Mucosa of descending colon (tissue), 3 donors: ENCODE results near the gene NFATC2IP. TPM values are rescaled to one million over a fixed set of nuclear protein-coding genes. Genes with fewer than 3 reads are reported as not detected.
"Not testable (repeated sequence)": the region's sequence is repeated elsewhere in the genome, so short reads cannot be mapped to it uniquely, and the experiment has no call there.

Experiments used
- ATAC-seq: fragments of 200-7000 bp; cut with Tn5 transposase; one replicate; pipeline ENCODE4 v1.9.1; 2020; ENCODE audit warnings: mild to moderate bottlenecking, moderate library complexity
- DNase-seq, 3 donors: peaks; one replicate each; pipeline ENCODE4 v3.0.0-alpha.2; 2020
- H3K36me3 ChIP-seq: fragments of 200-600 bp; one replicate; pipeline ENCODE4 v1.8.0; 2021; ENCODE audit warnings: low read depth, mild to moderate bottlenecking
- H3K4me1 ChIP-seq: fragments of 200-600 bp; one replicate; pipeline ENCODE4 v1.8.0; 2021; ENCODE audit warnings: low read depth, mild to moderate bottlenecking
- H3K4me3 ChIP-seq: fragments of 200-600 bp; one replicate; pipeline ENCODE4 v1.8.0; 2021; ENCODE audit warnings: mild to moderate bottlenecking
- H3K9me3 ChIP-seq: fragments of 200-600 bp; one replicate; pipeline ENCODE4 v1.8.0; 2021; ENCODE audit warnings: mild to moderate bottlenecking
- intact Hi-C, 2 donors: fragments of 100-400 bp; cut with DNase I in 1 of 2; cut with micrococcal nuclease in 1 of 2; formaldehyde crosslinking; loops; one replicate each; pipeline versions ENCODE4 v1.11.0 to v1.11.1; 2022; cut with DNase I, micrococcal nuclease
- total RNA-seq, 3 donors: library from RNA; stranded (reverse); fragmentation: NEBNext Ultra II Directional in 2 of 3; extraction: Animal tissue kit (Norgen Biotek cat#: 25700) in 2 of 3; gene quantifications; one replicate each; pipeline versions ENCODE4 v1.2.1 to v1.2.4, GENCODE V29; 2021 to 2023
- TF ChIP-seq, protein P1 (sequence below): fragments of 200-600 bp; IDR thresholded peaks from one replicate; pipeline ENCODE4 v1.8.0; 2022; ENCODE audit warnings: antibody characterized with exemption, mild to moderate bottlenecking
- donor health status: DM: no; HTN: no; CAD: no; lungs with moderate emphysema.
- donor health status: DM: no; HTN: no; CAD: no.
- donor health status: DM: no; HTN: yes; CAD: no.

The NFATC2IP gene
- total RNA-seq, 3 donors from 2014 or later = 45.0 to 57.9 (median 50.9) TPM

DNA sequence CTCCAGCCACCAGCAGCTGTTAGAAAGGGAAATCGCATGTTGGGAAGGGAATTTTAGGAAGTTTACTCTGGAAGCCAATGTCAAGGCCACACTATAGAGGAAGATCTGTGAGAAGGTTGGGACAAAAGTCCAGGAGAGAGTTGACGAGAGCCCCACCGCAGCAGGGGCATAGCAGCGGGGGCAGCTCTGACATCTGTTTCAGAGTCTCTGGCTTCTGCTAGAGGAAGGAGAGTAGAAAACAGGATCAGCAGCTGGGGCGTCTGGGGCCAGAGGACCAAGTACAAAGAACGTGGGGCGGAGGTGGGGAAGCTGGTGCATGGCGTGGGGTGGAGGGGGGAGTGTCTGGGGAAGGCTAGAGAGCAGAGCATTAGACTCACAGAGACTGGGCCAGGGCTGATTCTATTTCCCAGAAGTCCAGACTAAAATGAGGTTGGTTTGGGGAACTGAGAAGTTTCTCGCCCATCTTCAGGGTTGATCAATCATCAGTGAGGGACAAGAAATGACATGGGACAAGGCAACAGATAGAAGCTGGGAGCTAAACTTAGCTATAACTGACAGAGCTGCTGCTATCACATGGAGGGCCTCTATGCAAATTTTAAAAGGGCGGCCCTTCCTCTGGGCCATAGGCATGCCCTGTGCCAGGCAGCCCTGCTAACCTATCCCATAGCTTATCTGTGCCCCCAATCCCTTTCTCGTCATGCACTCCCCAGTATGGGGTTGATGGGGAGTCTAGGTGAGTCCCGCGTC, 26.9 kb upstream of the NFATC2IP start:
- TF ChIP-seq, protein P1, sequence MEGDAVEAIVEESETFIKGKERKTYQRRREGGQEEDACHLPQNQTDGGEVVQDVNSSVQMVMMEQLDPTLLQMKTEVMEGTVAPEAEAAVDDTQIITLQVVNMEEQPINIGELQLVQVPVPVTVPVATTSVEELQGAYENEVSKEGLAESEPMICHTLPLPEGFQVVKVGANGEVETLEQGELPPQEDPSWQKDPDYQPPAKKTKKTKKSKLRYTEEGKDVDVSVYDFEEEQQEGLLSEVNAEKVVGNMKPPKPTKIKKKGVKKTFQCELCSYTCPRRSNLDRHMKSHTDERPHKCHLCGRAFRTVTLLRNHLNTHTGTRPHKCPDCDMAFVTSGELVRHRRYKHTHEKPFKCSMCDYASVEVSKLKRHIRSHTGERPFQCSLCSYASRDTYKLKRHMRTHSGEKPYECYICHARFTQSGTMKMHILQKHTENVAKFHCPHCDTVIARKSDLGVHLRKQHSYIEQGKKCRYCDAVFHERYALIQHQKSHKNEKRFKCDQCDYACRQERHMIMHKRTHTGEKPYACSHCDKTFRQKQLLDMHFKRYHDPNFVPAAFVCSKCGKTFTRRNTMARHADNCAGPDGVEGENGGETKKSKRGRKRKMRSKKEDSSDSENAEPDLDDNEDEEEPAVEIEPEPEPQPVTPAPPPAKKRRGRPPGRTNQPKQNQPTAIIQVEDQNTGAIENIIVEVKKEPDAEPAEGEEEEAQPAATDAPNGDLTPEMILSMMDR = no peak
- Histone ChIP-seq H3K4me3 (no peak overlapping the region), H3K4me1 (peaks cover 6% of the 10 kb centered on the region), H3K9me3 (no peaks in the 10 kb centered on the region), H3K36me3 (peaks cover 3% of the 10 kb centered on the region)
- DNase-seq = peak; percentile 65 to 73 (median 70)
- peak; percentile 16 for ATAC-seq
- intact Hi-C loops = no loop called here

DNA sequence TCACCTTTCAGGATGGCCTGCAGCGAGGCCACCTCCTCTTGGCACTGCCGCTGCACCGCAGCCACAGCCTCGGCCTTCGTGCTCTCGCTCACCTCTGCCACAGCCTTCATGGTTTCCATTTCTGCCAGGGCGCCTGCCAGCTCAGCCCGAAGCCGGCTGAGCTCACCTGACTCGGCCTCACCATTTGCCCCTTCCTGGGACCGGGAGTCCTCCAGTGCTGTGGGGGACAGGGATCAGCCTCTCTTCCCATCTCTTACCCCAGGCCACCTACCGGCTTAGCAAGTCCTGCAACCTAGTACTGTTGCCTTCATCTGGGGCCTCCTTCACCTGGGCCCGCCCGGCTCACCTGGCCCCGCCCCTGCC, 26.4 kb upstream of the NFATC2IP start:
- TF ChIP-seq, protein P1 = no peak

DNA sequence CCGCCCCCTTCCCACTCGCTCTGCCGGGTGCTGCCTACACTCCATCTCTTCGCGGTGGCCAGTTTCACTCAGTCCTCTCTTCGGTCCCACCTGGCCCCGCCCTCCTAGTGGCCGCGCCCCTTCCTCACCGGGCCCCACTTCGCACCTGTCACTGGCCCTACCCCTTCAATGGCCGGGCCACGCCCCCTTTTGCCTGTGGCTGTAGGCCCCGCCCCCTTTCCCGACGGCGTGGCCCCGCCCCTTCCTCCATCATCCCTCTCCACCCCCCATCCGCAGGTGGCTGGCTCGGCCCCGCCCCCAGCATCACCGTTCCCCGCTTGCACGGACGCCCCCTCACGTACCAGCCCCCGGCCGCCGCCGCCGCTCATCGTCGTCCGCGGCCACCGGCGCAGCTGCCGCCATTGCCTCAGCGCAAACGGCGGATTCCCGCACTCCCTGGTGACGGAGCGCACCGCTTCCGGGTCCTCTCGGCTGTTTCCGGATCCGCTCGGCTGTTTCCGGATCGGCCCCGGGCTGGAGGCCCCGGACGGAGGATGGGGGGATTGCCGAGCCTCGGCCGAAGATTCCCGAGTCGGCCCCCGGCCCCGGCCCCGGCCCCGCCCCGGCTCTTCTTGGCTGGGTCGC, 25.9 kb upstream of the NFATC2IP start, which contains the start of gene RABEP2:
Gene RABEP2 (minus strand): TSS at position 477 of the 624 bp plus-strand sequence. CDS start 75 bp downstream, at position 402.
- DNase-seq (peak; percentile 98 to 99 (median 99)), ATAC-seq (peak; percentile 90)
- H3K4me3 ChIP-seq = peak within 1 kb of the TSS; percentile 55
- TF ChIP-seq, protein P1 = no peak
- peaks cover 6% of the 10 kb centered on the region for H3K4me1 ChIP-seq
- intact Hi-C loops = no loop called here
- H3K36me3 ChIP-seq = no peaks in the 10 kb centered on the region
- no peaks in the 10 kb centered on the region for H3K9me3 ChIP-seq

More for the DNA sequence above, 26.4 kb upstream of the NFATC2IP start:
- no peak overlapping the region for H3K4me3 ChIP-seq
- H3K36me3 ChIP-seq = no peaks in the 10 kb centered on the region
- ATAC-seq (no peak), DNase-seq (no peak)
- H3K4me1 ChIP-seq = peaks cover 6% of the 10 kb centered on the region
- intact Hi-C loops = no loop called here
- no peaks in the 10 kb centered on the region for H3K9me3 ChIP-seq

DNA sequence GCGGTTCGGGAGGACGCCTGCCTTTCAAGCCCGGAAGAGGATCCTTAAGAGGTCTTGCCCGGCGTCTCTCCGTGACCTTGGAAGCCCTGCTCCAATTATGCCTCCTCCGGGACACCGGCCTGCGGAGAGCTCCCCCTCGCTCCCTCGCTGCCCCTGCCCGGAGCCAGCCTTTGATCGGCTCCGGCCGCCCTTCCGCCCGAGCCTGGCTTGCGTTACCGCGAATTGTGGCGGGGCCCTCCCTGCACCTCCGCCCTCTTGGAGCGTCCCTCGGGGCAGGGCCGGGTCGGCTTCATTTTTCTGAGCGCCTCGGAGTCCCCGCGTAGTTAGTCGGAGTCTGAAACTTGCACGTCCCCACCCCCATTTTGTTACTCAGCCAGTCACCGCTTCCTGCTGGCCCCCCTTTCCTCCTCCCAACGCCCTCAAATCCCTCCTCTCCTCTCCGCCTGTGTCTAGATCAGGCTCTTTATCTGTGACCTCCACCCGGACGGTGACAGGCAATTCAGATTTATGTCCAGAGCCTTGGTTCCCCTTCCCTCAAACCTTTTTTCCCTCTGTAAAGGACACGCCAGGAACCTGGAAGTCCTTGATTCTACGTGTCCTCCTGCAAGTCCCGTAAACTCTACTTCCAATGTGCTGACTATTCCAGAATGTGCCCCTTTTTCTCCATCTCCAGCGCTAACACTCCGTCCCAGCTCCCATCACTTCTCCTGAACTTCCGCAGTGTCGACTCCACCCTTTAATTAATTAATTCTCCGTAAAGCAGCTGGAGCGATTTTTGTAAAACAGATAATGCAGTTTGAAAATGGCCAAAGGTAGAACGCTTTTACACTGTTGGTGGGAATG, 25.1 kb upstream of the NFATC2IP start:
- TF ChIP-seq, protein P1 = no peak
- DNase-seq = peak in 2 of 3 donors; percentile 82 to 88
- Histone ChIP-seq H3K4me3 (peak overlapping the region; percentile 55), H3K4me1 (peaks cover 6% of the 10 kb centered on the region), H3K36me3 (no peaks in the 10 kb centered on the region), H3K9me3 (no peaks in the 10 kb centered on the region)
- peak; percentile 49 for ATAC-seq
- intact Hi-C loops = no loop called here

DNA sequence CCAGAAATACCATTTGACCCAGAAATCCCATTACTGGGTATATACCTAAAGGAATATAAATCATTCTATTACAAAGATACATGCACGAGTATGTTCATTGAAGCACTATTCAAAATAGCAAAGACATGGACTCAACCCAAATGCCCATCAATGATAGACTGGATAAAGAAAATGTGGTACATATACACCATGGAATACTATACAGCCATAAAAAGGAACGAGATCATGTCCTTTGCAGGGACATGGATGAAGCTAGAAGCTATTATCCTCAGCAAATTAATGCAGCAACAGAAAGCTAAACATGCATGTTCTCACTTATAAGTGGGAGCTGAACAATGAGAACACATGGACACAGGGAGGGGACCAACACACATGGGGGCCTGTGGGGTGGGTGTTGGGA, 24.5 kb upstream of the NFATC2IP start:
- H3K36me3 ChIP-seq, DNase-seq, H3K4me3 ChIP-seq, ATAC-seq, H3K4me1 ChIP-seq, H3K9me3 ChIP-seq, intact Hi-C loops: not testable (repeated sequence)
